ENCODE data around the gene FBXO3. TPM values are rescaled to one million over a fixed set of nuclear protein-coding genes. Genes with fewer than 3 reads are reported as not detected.

The FBXO3 gene
- total and polyA plus RNA-seq, 2 of the 8 experiments (the other 6 are each of a cell fraction or from before 2014, with no cell fraction given): 15.9 to 25.7 TPM

DNA sequence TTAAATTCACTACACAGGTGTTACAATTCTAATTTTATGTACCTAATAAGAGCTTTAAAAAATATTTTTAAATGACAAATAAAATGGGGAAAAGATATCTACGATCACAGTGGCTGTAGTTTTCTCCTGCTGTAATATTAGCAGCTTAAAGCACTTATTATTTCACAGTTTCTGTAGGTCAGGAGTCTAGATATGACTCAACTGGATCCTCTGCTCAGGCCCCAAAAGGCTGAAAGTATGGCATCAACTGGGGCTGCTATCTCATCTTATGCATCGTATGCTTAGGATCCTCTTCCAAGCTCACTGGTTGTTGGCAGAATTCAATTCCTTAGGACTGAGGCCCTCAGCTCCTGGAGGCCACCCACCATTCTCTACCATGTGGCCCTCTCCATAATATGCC is 12.8 kb downstream of the FBXO3 start:
- Histone ChIP-seq H3K79me1 (ENCODE audit: low read depth, low read length) (no peaks in the 10 kb centered on the region), H4K8ac (ENCODE audit: extremely low read depth, insufficient read depth, low read length) (no peak overlapping the region), H3K9me3 (ENCODE audit: insufficient read depth in 2 of 2, low read depth in 1 of 2, low read length in 1 of 2) (no peaks in the 10 kb centered on the region), H4K20me1 (replicated peaks in 1 of 2; ENCODE audit: control insufficient read depth in 1 of 2, insufficient read depth in 2 of 2, low read length in 2 of 2) (no peaks in the 10 kb centered on the region), H3K14ac (ENCODE audit: insufficient read length) (no peak overlapping the region), H2BK5ac (ENCODE audit: low read depth, low read length) (no peak overlapping the region), H2BK20ac (ENCODE audit: low read length) (no peak overlapping the region), H3K4me1 (replicated peaks in 1 of 4; ENCODE audit: control insufficient read depth in 3 of 4, insufficient read depth in 4 of 4, low read length in 3 of 4) (no peaks in the 10 kb centered on the region), H2AFZ (ENCODE audit: low read length) (no peak overlapping the region), H3K23ac (ENCODE audit: insufficient read length) (no peak overlapping the region), H3K18ac (ENCODE audit: extremely low read depth, low read length) (no peak overlapping the region), H3K4me2 (ENCODE audit: insufficient read depth in 1 of 2, low read depth in 2 of 2, low read length in 2 of 2) (no peak overlapping the region), H3K9ac (replicated peaks in 1 of 4; ENCODE audit: extremely low read depth in 1 of 4, low read depth in 3 of 4, low read length in 3 of 4) (no peak overlapping the region), H3K4me3 (ENCODE audit: extremely low read depth in 1 of 4, insufficient read depth in 2 of 4, low read depth in 3 of 4, low read length in 4 of 4) (no peak overlapping the region), H2BK12ac (ENCODE audit: low read depth, low read length) (no peak overlapping the region), H2BK120ac (replicated peaks; ENCODE audit: low read depth, low read length) (no peak overlapping the region), H3K27ac (ENCODE audit: low read depth, low read length) (no peak overlapping the region), H2BK15ac (ENCODE audit: low read length) (no peak overlapping the region), H3K23me2 (ENCODE audit: low read depth, low read length) (no peaks in the 10 kb centered on the region), H4K91ac (replicated peaks; ENCODE audit: insufficient read length, low read length) (no peak overlapping the region), H3K4ac (replicated peaks; ENCODE audit: insufficient read length, low read depth, low read length) (no peak overlapping the region), H3K56ac (replicated peaks; ENCODE audit: insufficient read length, low read depth, low read length) (no peak overlapping the region), H3K36me3 (ENCODE audit: control insufficient read depth in 2 of 4, insufficient read depth in 4 of 4, low read length in 3 of 4) (peaks cover 0 to 18% (median 0%) of the 10 kb centered on the region in 4 experiments; a peak in 4 of 8 replicates), H4K5ac (ENCODE audit: insufficient read length, low read depth, low read length) (no peak overlapping the region), H3K79me2 (ENCODE audit: control insufficient read depth in 1 of 2, insufficient read depth in 2 of 2, low read length in 2 of 2) (no peaks in the 10 kb centered on the region), H3K27me3 (replicated peaks in 1 of 4; ENCODE audit: control insufficient read depth in 3 of 4, extremely low read depth in 1 of 4, insufficient read depth in 3 of 4, low read length in 3 of 4) (no peaks in the 10 kb centered on the region), H2AK5ac (ENCODE audit: low read depth, low read length) (no peak overlapping the region)
- DNase-seq (ENCODE audit: low read depth in 1 of 2, low spot score in 2 of 2): no peak
- WGBS, 2 experiments (ENCODE audit: extremely low coverage in 1 of 2, insufficient coverage in 1 of 2, insufficient read length in 1 of 2, insufficient replicate concordance in 2 of 2, low coverage in 1 of 2, low lambda C conversion rate in 2 of 2, missing lambda C conversion rate in 1 of 2): 90% methylated on average over 2 of the region's 2 CpGs; no CpG with 5 or more reads in 1 of the 2 experiments
- TF ChIP-seq BCL11A (IDR thresholded peaks at IDR 0.05; ENCODE audit: low read depth in 2 of 2, low read length in 2 of 2) (no peak), NRF1 (IDR thresholded peaks at IDR 0.05; ENCODE audit: low read depth, low read length) (no peak), GABPA (IDR thresholded peaks at IDR 0.05; ENCODE audit: borderline replicate concordance, insufficient read depth, low read length) (no peak), SUZ12 (IDR thresholded peaks at IDR 0.05; ENCODE audit: low read length) (no peak), TBP (IDR thresholded peaks at IDR 0.05; ENCODE audit: low read depth, low read length) (no peak), EP300 (IDR thresholded peaks at IDR 0.05; ENCODE audit: borderline replicate concordance in 1 of 2, low read depth in 2 of 2, low read length in 2 of 2) (no peak), HDAC2 (IDR thresholded peaks at IDR 0.05; ENCODE audit: borderline replicate concordance in 1 of 2, low read depth in 2 of 2, low read length in 2 of 2) (no peak), EZH2 (IDR thresholded peaks at IDR 0.05; ENCODE audit: low read depth, low read length, severe bottlenecking) (no peak)
- ChIA-PET CTCF (ENCODE audit: partially characterized antibody) (interaction anchor here (0.5 to 1.0 kb wide), 3 partner anchors 13 to 785 kb away, joined by 3 read pairs; no protein-coding TSS in a partner anchor), POLR2A (ENCODE audit: partially characterized antibody) (interaction anchor here (0.9 kb wide), 1 partner anchor 9 kb away, joined by 3 read pairs; no protein-coding TSS in a partner anchor)
- no peak for FAIRE-seq

Data from H1 (cell line).